Left ventricle myocardium inferior (tissue), 1 donor: ENCODE data around the gene ZCWPW1. TPM values are rescaled to one million over a fixed set of nuclear protein-coding genes. Genes with fewer than 3 reads are reported as not detected.

Experiments used
- DNase-seq: peaks from one replicate; pipeline ENCODE4 v3.0.0-alpha.2; 2020
- H3K27ac ChIP-seq: fragments of 200-600 bp; replicated peaks from 2 replicates; pipeline ENCODE4 v1.8.0; 2021
- H3K27me3 ChIP-seq: fragments of 200-600 bp; 2 replicates; pipeline ENCODE4 v1.8.0; 2021; ENCODE audit warnings: low read depth
- H3K36me3 ChIP-seq: fragments of 200-600 bp; 2 replicates; pipeline ENCODE4 v1.8.0; 2021
- H3K4me1 ChIP-seq: fragments of 200-600 bp; 2 replicates; pipeline ENCODE4 v1.8.0; 2021
- H3K4me3 ChIP-seq: fragments of 200-600 bp; 2 replicates; pipeline ENCODE4 v1.8.0; 2021; ENCODE audit warnings: mild to moderate bottlenecking, moderate library complexity
- H3K9me3 ChIP-seq: fragments of 200-600 bp; replicated peaks from 2 replicates; pipeline ENCODE4 v1.8.0; 2021
- CTCF ChIP-seq: fragments of 200-600 bp; IDR thresholded peaks from 2 replicates; pipeline ENCODE4 v1.8.0; 2021; ENCODE audit warnings: antibody characterized with exemption, mild to moderate bottlenecking, borderline replicate concordance
- intact Hi-C: fragments of 100-400 bp; cut with micrococcal nuclease; formaldehyde crosslinking; loops from one replicate; pipeline ENCODE4 v1.11.0; 2022
- total RNA-seq: library from RNA; stranded (reverse); fragmentation: NEBNext Ultra II Directional; extraction: Animal tissue kit (Norgen Biotek cat#: 25700); gene quantifications from one replicate; pipeline ENCODE4 v1.2.1, GENCODE V29; 2021
- donor health status: DM: no; HTN: yes; CAD: no; lungs with severe emphysema.

Gene ZCWPW1
- total RNA-seq, 1 donor from 2014 or later = 4.6 TPM

- peaks cover 37% of the 10 kb centered on the region for H3K36me3 ChIP-seq
- intact Hi-C loops = loop anchor here (10.0 kb wide), 1 partner anchor 72 kb away; no protein-coding TSS in a partner anchor
- H3K27ac ChIP-seq = peak overlapping the region; percentile 97
- no peaks in the 10 kb centered on the region for H3K27me3 ChIP-seq
- TF ChIP-seq CTCF = no peak
- peaks cover 95% of the 10 kb centered on the region for H3K4me1 ChIP-seq
- H3K4me3 ChIP-seq = peak overlapping the region; percentile 42
- peak; percentile 45 for DNase-seq
- H3K9me3 ChIP-seq = no peaks in the 10 kb centered on the region
Measured at GRCh38 chr7:100472854-100473499, 44.5 kb upstream of the ZCWPW1 start.

GRCh38 chr7:100472121-100472851, 43.8 kb upstream of the ZCWPW1 start:
- H3K9me3 ChIP-seq = no peaks in the 10 kb centered on the region
- TF ChIP-seq CTCF = no peak
- intact Hi-C loops = loop anchor here (10.0 kb wide), 1 partner anchor 73 kb away; no protein-coding TSS in a partner anchor
- no peak for DNase-seq
- H3K27ac ChIP-seq = peak overlapping the region; percentile 97
- no peaks in the 10 kb centered on the region for H3K27me3 ChIP-seq
- H3K4me1 ChIP-seq = peaks cover 95% of the 10 kb centered on the region
- H3K36me3 ChIP-seq = peaks cover 37% of the 10 kb centered on the region
- H3K4me3 ChIP-seq = peak overlapping the region; percentile 42

DNA sequence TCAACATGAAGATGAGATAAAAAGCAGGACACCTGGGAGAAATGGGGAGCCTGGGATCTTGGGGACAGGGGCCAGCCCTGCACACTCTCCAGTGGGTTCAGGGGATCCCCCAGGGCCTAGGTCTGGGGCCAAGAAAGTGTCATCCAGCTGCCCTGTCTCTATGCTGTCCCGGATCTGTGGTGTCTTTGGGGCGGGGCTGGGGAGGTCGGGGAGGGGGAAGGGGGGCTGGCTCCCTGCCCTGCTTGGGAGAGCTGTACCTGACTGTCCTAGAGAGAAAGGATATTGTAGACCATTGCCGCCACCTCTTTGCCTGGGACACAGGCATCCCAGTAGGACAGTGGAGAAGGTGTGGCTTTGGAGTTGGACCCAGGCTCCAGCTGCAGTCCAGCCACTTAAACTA, 42.5 kb upstream of the ZCWPW1 start:
- TF ChIP-seq CTCF = no peak
- H3K9me3 ChIP-seq = no peaks in the 10 kb centered on the region
- H3K27ac ChIP-seq = peak overlapping the region; percentile 97
- no peaks in the 10 kb centered on the region for H3K27me3 ChIP-seq
- intact Hi-C loops = loop anchor here (10.0 kb wide), 1 partner anchor 74 kb away; no protein-coding TSS in a partner anchor
- no peak for DNase-seq
- H3K36me3 ChIP-seq = peaks cover 37% of the 10 kb centered on the region
- H3K4me1 ChIP-seq = peaks cover 95% of the 10 kb centered on the region
- H3K4me3 ChIP-seq = no peak overlapping the region

GRCh38 chr7:100469227-100470044, 40.9 kb upstream of the ZCWPW1 start:
- peak; percentile 96 for TF ChIP-seq CTCF
- H3K27me3 ChIP-seq = no peaks in the 10 kb centered on the region
- H3K4me1 ChIP-seq = peaks cover 91% of the 10 kb centered on the region
- H3K27ac ChIP-seq = peak overlapping the region; percentile 80
- H3K9me3 ChIP-seq = no peaks in the 10 kb centered on the region
- peak; percentile 89 for DNase-seq
- H3K4me3 ChIP-seq = no peak overlapping the region
- peaks cover 31% of the 10 kb centered on the region for H3K36me3 ChIP-seq
- intact Hi-C loops = loop anchor here (5.0 to 10.0 kb wide), 2 partner anchors 75 to 258 kb away; no protein-coding TSS in a partner anchor
